Measurements from ENCODE around the gene CMIP.

CMIP gene

GRCh38 chr16:81539759-81540472 is 95.3 kb downstream of the CMIP start:
- no peak for DNase-seq

- no peak for DNase-seq
Observed at GRCh38 chr16:81541314-81541713, 96.7 kb downstream of the CMIP start.

- no peak for DNase-seq
Observed at GRCh38 chr16:81542609-81543570, 98.3 kb downstream of the CMIP start.

- no peak for DNase-seq
Observed at GRCh38 chr16:81543571-81543970, 99.0 kb downstream of the CMIP start.

DNA sequence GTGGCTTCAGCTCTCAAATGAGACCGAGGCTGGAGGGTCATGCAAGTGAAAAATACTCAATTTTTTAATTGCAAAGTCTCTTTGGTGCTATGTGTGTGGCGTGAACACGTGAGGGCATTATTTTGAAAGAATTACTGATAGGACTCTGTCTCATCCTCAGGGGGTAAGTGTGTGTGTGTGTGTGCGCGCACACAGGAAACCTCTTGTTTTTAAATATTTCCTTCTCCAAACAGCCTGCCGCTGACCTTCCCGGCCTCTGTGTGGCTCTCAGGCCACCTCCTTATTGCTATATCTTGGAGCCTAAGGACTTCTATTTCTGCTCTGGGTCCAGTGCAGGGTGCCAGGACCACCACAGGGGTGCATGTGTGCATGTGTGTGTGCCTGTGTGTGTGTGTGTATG is 99.7 kb downstream of the CMIP start:
- no peak for DNase-seq

- no peak for DNase-seq
Observed at GRCh38 chr16:81544700-81545271, 100.2 kb downstream of the CMIP start.

DNA sequence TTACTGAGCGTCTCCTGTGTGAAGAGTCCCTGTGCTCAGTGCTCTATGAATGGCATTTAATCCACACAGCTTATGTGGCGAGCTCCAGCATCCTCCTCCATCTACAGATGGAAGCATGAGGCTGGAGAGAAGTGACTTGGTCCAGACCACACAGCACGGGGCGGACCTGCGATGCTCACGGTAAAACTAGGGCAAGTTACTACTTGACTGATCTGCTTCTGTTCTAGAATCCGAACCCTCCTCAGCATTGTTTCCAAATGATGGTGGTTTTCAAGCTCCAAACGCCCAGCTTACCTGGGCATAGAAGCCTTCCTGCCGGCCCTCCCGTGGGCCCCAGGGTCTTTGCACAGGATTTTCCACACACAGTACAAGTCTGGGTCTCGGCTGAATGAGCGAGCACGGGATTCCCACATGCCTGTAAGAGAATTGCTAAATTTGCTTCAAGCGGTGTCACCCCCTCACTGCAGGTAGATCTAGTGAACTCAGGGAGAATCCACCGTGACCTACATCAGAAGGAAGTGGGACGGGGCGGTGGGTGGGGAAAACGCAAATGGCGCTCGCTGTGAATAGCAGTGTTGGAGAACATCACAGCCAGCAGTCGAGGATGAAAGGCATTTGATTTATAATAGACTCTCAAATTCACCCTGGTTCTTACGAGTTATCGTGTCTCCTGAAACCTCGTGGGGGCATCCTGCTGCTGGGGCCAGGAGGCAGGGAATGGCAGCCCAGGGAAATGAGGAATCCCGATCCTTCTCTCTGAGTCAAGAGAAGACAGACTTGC is 101.1 kb downstream of the CMIP start:
- DNase-seq = no peak

- no peak for DNase-seq
Observed at GRCh38 chr16:81546781-81547180, 102.2 kb downstream of the CMIP start.

DNA sequence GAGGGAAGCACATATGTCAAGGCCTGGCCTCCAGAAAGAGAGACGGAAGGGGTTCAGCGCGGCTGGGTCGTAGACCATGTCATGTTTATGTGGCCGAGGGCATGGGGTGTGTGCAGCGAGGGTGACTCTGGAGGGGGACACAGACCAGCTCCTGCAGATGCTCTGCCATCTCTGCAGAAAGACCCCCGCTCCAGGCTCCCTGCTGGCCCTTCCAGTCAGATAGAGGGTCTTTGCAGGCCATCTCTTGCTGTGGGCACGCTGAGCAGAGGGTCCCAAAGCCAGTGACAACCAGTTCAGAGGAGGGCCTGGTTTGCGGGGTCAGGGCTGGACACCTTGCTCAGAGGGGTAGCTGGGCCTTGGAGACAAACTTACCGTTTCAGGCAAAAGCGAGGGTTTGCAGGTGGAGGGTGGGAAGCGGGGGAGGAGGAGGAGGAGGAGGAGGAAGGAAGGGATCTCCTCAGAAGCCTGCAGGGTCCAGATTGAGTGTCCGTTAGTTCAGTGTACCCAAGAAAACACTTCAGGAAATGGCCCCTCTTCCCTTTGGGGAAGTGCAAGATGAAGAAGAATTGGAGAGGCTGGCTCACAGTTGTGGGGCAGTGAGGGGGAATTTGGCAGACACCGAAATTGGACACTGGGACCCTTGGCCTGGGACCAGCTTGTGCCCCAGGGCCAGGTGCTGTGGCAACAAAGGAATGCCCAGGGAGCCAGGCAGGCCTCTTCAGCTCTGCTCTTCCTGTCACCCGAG is 102.8 kb downstream of the CMIP start:
- DNase-seq = no peak

GRCh38 chr16:81547939-81548216 is 103.3 kb downstream of the CMIP start:
- DNase-seq = no peak

DNA sequence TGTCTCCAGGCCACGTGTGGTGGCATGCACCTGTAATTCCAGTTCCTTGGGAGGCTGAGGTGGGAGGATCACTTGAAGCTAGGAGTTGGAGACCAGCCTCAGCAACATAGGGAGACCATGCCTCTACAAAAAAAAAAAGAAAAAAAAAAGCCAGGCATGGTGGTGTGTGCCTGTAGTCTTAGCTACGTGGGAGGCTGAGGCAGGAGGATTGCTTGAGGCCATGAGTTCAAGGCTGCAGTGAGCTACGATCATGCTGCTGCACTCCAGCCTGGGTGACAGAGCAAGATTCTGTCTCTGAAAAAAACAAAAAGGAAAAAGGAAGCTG is 103.9 kb downstream of the CMIP start:
- DNase-seq = no peak

GRCh38 chr16:81548876-81549546 is 104.4 kb downstream of the CMIP start:
- DNase-seq = no peak

DNA sequence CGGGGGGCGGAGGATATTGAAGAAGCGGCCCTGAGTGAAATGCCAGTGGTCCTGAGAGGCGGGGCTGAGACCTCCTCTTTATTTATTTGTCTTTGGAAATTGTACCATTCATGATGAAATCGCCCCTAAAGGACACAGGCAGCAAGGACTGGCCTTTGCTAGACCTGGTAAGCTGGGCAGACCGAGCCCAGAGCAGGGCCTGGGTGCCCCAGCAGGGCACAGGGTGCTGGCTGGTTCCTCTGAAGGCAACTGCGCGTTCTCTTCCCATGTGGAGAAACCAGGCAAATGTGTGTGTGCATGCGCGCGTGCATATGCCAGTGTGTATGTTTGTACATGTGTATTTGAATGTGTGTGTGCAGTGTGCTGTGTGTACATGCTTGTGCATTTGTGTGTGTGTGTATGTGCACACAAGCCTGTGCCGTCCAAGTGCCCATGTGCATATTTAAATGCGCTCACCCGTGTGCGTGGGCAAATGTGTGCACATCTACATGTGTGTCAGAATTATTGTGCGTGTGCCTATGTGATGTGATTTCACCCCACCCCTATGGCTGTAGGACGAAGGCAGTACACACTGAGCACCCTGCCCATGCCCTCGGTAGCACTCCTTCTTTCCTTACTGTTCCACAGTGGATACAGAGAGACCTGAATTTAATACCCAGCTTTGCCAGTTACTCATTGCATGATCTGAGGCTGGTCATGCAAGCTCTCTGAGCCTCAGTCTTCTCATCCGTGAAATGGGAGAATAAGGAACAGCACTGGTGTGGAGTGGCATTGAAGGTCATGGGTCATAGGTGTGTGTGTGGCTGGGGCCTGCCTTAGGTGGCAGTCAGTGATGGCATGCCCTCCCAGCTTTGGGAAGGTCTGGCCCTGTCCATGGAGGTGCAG is 105.2 kb downstream of the CMIP start:
- DNase-seq = no peak

DNA sequence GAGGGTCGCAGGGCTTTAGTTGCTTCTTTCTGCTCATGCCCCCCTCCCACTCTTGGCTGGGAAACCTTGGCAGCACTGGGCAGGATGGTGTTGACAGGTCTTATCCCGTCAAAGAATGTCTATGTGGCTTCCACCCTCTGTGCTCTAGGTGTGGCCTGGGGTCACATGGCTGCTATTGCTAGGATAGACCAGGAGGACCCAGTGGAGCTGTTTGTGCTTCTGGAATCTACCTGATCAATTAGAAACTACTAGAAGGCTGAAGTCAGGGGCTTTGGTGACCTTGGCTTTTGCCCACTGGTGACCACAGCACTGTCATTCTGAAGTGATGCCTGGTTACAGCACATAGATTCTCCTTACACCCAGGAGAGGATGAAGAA is 105.8 kb downstream of the CMIP start:
- DNase-seq = no peak

- peak; percentile 17 to 35 for DNase-seq
Observed at GRCh38 chr16:81551151-81551808, 106.7 kb downstream of the CMIP start.

DNA sequence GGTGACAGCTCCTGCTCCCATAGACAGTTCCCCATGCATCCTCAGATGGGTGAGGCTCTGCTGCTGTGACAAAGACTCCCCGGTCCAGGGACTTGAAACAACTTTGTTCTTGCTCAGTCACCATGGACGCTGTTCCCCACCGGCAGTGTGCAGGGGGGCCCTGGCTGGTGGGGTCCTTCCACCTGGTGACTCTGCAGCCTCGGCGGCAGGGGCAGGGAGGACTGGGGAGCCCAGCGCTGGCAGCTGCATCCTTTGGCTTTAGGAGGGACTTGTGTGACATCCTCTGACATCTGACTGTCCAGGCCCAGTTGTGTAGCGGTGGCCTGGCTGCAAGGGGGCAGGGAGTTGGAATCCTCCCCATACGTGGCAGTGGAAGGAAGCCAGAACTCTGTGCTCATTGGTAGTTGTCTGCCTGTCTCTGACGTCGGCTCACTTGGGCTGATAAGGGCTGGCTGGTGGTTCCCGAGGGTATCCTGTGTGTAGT is 107.3 kb downstream of the CMIP start:
- no peak for DNase-seq

DNA sequence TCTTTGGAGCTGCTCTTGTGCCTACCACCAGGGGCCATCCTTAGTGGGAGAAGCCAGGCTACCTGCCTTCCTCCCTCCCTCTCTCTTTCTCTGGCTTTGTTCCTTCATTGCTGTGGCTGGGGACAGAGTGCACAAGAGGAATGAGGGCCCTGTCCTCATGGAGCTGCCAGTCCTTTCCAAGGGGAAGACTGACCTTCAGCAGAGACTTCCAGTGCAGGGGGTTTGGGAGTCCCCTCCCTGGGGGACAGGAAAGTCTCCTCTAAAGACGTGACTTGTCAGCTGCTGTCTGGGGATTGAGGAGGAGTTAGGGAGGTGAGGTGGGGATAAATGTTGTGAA is 108.1 kb downstream of the CMIP start:
- DNase-seq = no peak

GRCh38 chr16:81553080-81553813 is 108.6 kb downstream of the CMIP start:
- DNase-seq = no peak

DNA sequence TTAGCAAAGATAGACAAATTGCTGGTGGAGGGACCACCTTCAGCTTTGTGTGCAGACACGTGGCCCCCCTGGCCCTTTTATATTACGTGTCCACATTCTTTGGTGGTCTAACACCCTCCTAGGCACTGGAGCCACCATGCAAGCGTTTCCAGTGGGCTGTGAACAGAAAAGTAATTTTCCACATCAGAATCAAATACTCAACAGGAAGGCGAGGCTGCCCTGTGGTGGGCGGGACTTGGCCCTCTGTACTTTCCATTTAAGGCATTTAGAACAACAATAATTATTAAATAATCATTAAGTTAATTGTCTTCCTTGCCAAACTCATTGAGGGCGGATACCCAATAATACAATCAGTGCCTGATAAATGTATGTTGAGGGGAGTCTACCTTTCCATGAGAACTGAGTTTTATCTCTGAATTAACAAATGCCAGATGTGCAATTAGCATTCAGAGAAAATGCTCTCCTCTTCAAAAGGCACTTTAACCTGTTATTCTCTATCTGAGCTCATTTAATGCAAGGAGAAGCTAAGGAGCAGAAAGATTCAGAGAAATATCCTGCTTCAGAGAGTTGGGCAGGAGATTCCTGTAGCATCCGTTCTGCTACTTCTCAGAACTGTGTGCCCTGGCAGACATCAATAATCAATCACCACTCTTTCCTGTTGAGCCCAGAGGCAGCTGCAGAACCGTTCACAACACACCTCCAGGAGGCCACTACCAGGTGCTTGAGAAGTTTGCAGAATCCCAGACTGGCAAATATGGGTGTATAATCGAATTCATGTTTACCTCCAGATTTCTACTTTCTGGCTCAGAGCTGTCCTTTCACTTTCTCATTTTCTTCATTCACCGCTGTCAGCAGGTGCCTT is 109.4 kb downstream of the CMIP start:
- DNase-seq = no peak
